Retina (tissue), 1 donor: ENCODE data around the gene CD320.
"Not testable (repeated sequence)": the region's sequence is repeated elsewhere in the genome, so short reads cannot be mapped to it uniquely, and the experiment has no call there.

Experiments used
- DNase-seq: peaks from one replicate; pipeline ENCODE4 v3.0.0-alpha.2; 2016

CD320 gene

GRCh38 chr19:8332976-8333766 lies 25.0 kb upstream of the CD320 start:
- no peak for DNase-seq

- DNase-seq: no peak
Measured at GRCh38 chr19:8331263-8331845, 23.2 kb upstream of the CD320 start.

GRCh38 chr19:8329996-8330395 lies 21.8 kb upstream of the CD320 start:
- DNase-seq: no peak

GRCh38 chr19:8325454-8325853 lies 17.3 kb upstream of the CD320 start:
- no peak for DNase-seq

- DNase-seq: no peak
Measured at GRCh38 chr19:8324186-8325050, 16.3 kb upstream of the CD320 start.

- DNase-seq: no peak
Measured at GRCh38 chr19:8323781-8324185, 15.6 kb upstream of the CD320 start.

- DNase-seq: no peak
Measured at GRCh38 chr19:8322638-8322997, 14.5 kb upstream of the CD320 start.

- no peak for DNase-seq
Measured at GRCh38 chr19:8321986-8322637, 14.0 kb upstream of the CD320 start.

- DNase-seq: peak; percentile 98
Measured at GRCh38 chr19:8321067-8321985, 13.2 kb upstream of the CD320 start, which contains the start of the genes NDUFA7 and RPS28. NDUFA7 (minus strand) TSS chr19:8321375; CDS start chr19:8321358, 17 bp downstream. RPS28 (plus strand) TSS chr19:8321496; CDS start chr19:8321531, 35 bp downstream.

GRCh38 chr19:8320564-8321066 lies 12.5 kb upstream of the CD320 start:
- DNase-seq: no peak

GRCh38 chr19:8319807-8320520 lies 11.8 kb upstream of the CD320 start:
- no peak for DNase-seq

- not testable (repeated sequence) for DNase-seq
Measured at GRCh38 chr19:8318835-8319234, 10.7 kb upstream of the CD320 start.

- DNase-seq: no peak
Measured at GRCh38 chr19:8316351-8317125, 8.4 kb upstream of the CD320 start.

GRCh38 chr19:8314981-8315640 lies 7.0 kb upstream of the CD320 start:
- DNase-seq: not testable (repeated sequence)

- DNase-seq: no peak
Measured at GRCh38 chr19:8311461-8312260, 3.5 kb upstream of the CD320 start.

GRCh38 chr19:8310342-8311055 lies 2.3 kb upstream of the CD320 start:
- DNase-seq: no peak

GRCh38 chr19:8308891-8309291 lies 733 bp upstream of the CD320 start:
- DNase-seq: no peak

GRCh38 chr19:8307400-8307964 lies 676 bp downstream of the CD320 start:
- DNase-seq: no peak
